ENCODE results near the gene ACD.

- TF ChIP-seq, protein P1, sequence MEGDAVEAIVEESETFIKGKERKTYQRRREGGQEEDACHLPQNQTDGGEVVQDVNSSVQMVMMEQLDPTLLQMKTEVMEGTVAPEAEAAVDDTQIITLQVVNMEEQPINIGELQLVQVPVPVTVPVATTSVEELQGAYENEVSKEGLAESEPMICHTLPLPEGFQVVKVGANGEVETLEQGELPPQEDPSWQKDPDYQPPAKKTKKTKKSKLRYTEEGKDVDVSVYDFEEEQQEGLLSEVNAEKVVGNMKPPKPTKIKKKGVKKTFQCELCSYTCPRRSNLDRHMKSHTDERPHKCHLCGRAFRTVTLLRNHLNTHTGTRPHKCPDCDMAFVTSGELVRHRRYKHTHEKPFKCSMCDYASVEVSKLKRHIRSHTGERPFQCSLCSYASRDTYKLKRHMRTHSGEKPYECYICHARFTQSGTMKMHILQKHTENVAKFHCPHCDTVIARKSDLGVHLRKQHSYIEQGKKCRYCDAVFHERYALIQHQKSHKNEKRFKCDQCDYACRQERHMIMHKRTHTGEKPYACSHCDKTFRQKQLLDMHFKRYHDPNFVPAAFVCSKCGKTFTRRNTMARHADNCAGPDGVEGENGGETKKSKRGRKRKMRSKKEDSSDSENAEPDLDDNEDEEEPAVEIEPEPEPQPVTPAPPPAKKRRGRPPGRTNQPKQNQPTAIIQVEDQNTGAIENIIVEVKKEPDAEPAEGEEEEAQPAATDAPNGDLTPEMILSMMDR (IDR thresholded peaks at IDR 0.05), result no peak
- no peak for TF ChIP-seq POLR2A (IDR thresholded peaks at IDR 0.05)
Measured at GRCh38 chr16:67663877-67664222, 3.8 kb upstream of the ACD start.
